H9 (cell line): Measurements from ENCODE around the gene KCNMA1. TPM values are rescaled to one million over a fixed set of nuclear protein-coding genes. Genes with fewer than 3 reads are reported as not detected.

Experiments used
- DNase-seq: peaks from one replicate; pipeline ENCODE4 v3.0.0-alpha.2; 2017
- H2AFZ ChIP-seq: one replicate; pipeline ENCODE4 v1.6.1; 2013; ENCODE audit warnings: mild to moderate bottlenecking, low read length, control low read depth, moderate library complexity
- H2AK5ac ChIP-seq: 2 replicates; pipeline ENCODE4 v1.6.1; 2013; ENCODE audit warnings: low read length, control low read depth, mixed read lengths; ENCODE audit not compliant: insufficient read length
- H2BK120ac ChIP-seq: one replicate; pipeline ENCODE4 v1.6.1; 2013; ENCODE audit warnings: low read depth, mild to moderate bottlenecking, low read length, control low read depth, inconsistent platforms; ENCODE audit not compliant: poor library complexity, severe bottlenecking
- H2BK12ac ChIP-seq: 2 replicates; pipeline ENCODE4 v1.6.1; 2013; ENCODE audit warnings: low read length, control low read depth, mixed read lengths, low read depth; ENCODE audit not compliant: insufficient read length
- H2BK15ac ChIP-seq: 2 replicates; pipeline ENCODE4 v1.6.1; 2013; ENCODE audit warnings: low read depth, low read length, control low read depth
- H2BK20ac ChIP-seq: one replicate; pipeline ENCODE4 v1.6.1; 2013; ENCODE audit warnings: low read depth, mild to moderate bottlenecking, low read length, control low read depth, inconsistent platforms; ENCODE audit not compliant: poor library complexity, severe bottlenecking
- H2BK5ac ChIP-seq: 2 replicates; pipeline ENCODE4 v1.6.1; 2013; ENCODE audit warnings: low read length, control low read depth, mixed read lengths; ENCODE audit not compliant: insufficient read length
- H3K14ac ChIP-seq: 2 replicates; pipeline ENCODE4 v1.6.1; 2013; ENCODE audit warnings: low read length, control low read depth; ENCODE audit not compliant: insufficient read depth
- H3K18ac ChIP-seq: 2 replicates; pipeline ENCODE4 v1.6.1; 2013; ENCODE audit warnings: low read depth, mild to moderate bottlenecking, mixed read lengths, low read length, control low read depth; ENCODE audit not compliant: insufficient read length
- H3K23ac ChIP-seq: 2 replicates; pipeline ENCODE4 v1.6.1; 2013; ENCODE audit warnings: low read length, control low read depth, mixed read lengths, low read depth; ENCODE audit not compliant: insufficient read length
- H3K23me2 ChIP-seq: 2 replicates; pipeline ENCODE4 v1.6.1; 2013; ENCODE audit warnings: low read depth, mild to moderate bottlenecking, mixed read lengths, low read length, control low read depth; ENCODE audit not compliant: insufficient read length, poor library complexity, severe bottlenecking
- H3K27ac ChIP-seq: 2 replicates; pipeline ENCODE4 v1.5.1; 2013; ENCODE audit warnings: low read length, control low read depth, mixed read lengths, low read depth; ENCODE audit not compliant: insufficient read length
- H3K27me3 ChIP-seq: 2 replicates; pipeline ENCODE4 v1.6.1; 2013; ENCODE audit warnings: low read length, control low read depth, inconsistent platforms; ENCODE audit not compliant: insufficient read depth
- H3K4ac ChIP-seq: 2 replicates; pipeline ENCODE4 v1.6.1; 2013; ENCODE audit warnings: low read depth, mild to moderate bottlenecking, control low read depth, inconsistent platforms, low read length, moderate library complexity
- H3K4me1 ChIP-seq: 2 replicates; pipeline ENCODE4 v1.6.1; 2013; ENCODE audit warnings: low read length, control low read depth, inconsistent platforms; ENCODE audit not compliant: insufficient read depth
- H3K4me2 ChIP-seq: 2 replicates; pipeline ENCODE4 v1.6.1; 2013; ENCODE audit warnings: low read length, control low read depth, mixed read lengths; ENCODE audit not compliant: insufficient read length, insufficient read depth
- H3K56ac ChIP-seq: 2 replicates; pipeline ENCODE4 v1.6.1; 2013; ENCODE audit warnings: low read depth, mild to moderate bottlenecking, mixed read lengths, low read length, control low read depth; ENCODE audit not compliant: insufficient read length
- H3K79me1 ChIP-seq: 2 replicates; pipeline ENCODE4 v1.6.1; 2013; ENCODE audit warnings: low read depth, mild to moderate bottlenecking, moderate library complexity, low read length, control low read depth, inconsistent platforms; ENCODE audit not compliant: insufficient read depth, poor library complexity, severe bottlenecking
- H3K79me2 ChIP-seq: 2 replicates; pipeline ENCODE4 v1.6.1; 2013; ENCODE audit warnings: low read length, control low read depth, inconsistent platforms; ENCODE audit not compliant: insufficient read depth
- H3K9ac ChIP-seq: 2 replicates; pipeline ENCODE4 v1.6.1; 2013; ENCODE audit warnings: low read length, control low read depth, mixed read lengths; ENCODE audit not compliant: insufficient read length; ENCODE audit errors: extremely low read depth
- H3K9me3 ChIP-seq: one replicate; pipeline ENCODE4 v1.6.1; 2013; ENCODE audit warnings: low read depth, low read length, inconsistent platforms; ENCODE audit not compliant: control insufficient read depth
- H3T11ph ChIP-seq: one replicate; pipeline ENCODE4 v1.6.1; 2013; ENCODE audit warnings: mild to moderate bottlenecking, low read length, control low read depth, inconsistent platforms
- H4K20me1 ChIP-seq: one replicate; pipeline ENCODE4 v1.6.1; 2013; ENCODE audit not compliant: control insufficient read depth, insufficient read length, insufficient read depth
- H4K5ac ChIP-seq: 2 replicates; pipeline ENCODE4 v1.6.1; 2013; ENCODE audit warnings: low read depth, mild to moderate bottlenecking, mixed read lengths, low read length, control low read depth; ENCODE audit not compliant: insufficient read length
- H4K8ac ChIP-seq: replicated peaks from 2 replicates; pipeline ENCODE4 v1.6.1; 2013; ENCODE audit warnings: low read length, control low read depth, mixed read lengths, low read depth; ENCODE audit not compliant: insufficient read length
- H4K91ac ChIP-seq: 2 replicates; pipeline ENCODE4 v1.6.1; 2013; ENCODE audit warnings: low read depth, mild to moderate bottlenecking, moderate library complexity, mixed read lengths, low read length, control low read depth; ENCODE audit not compliant: insufficient read length
- H3K27ac Mint-ChIP-seq, 3 experiments: 2 replicates in 2 of 3; 3 replicates in 1 of 3; pipeline ENCODE4 v1.8.0; 2020 to 2021; ENCODE audit warnings: mixed read lengths in 3 of 3, mild to moderate bottlenecking in 1 of 3, moderate library complexity in 1 of 3
- H3K27me3 Mint-ChIP-seq: 2 replicates; pipeline ENCODE4 v1.8.0; 2021; ENCODE audit warnings: low read depth, mild to moderate bottlenecking, moderate library complexity, mixed read lengths
- H3K36me3 Mint-ChIP-seq, 3 experiments: 2 replicates in 2 of 3; 3 replicates in 1 of 3; pipeline ENCODE4 v1.8.0; 2020 to 2021; ENCODE audit warnings: low read depth in 3 of 3, mixed read lengths in 3 of 3; ENCODE audit not compliant: insufficient read depth in 1 of 3
- H3K4me1 Mint-ChIP-seq, 2 experiments: 2 replicates each; pipeline ENCODE4 v1.8.0; 2020; ENCODE audit warnings: mixed read lengths in 2 of 2
- H3K4me3 Mint-ChIP-seq, 2 experiments: 2 replicates in 1 of 2; 3 replicates in 1 of 2; pipeline ENCODE4 v1.8.0; 2020 to 2021; ENCODE audit warnings: mild to moderate bottlenecking in 2 of 2, mixed read lengths in 2 of 2, moderate library complexity in 1 of 2
- H3K9me3 Mint-ChIP-seq, 2 experiments: 2 replicates in 1 of 2; 3 replicates in 1 of 2; pipeline ENCODE4 v1.8.0; 2020; ENCODE audit warnings: mild to moderate bottlenecking in 2 of 2, mixed read lengths in 2 of 2, moderate library complexity in 1 of 2
- WGBS: extraction: QIAGEN DNeasy Blood & Tissue Kit; methylation state at CpG from one replicate; pipeline ENCODE4 v1.1.7; 2013; ENCODE audit warnings: missing lambda C conversion rate, low lambda C conversion rate, mixed read lengths; ENCODE audit not compliant: insufficient read length; ENCODE audit errors: extremely low coverage; 5-methylcytosine and 5-hydroxymethylcytosine counted together
- total RNA-seq: library from RNA; stranded (reverse); gene quantifications from 2 replicates; pipeline ENCODE4 v1.2.1, GENCODE V29; 2021
- TF ChIP-seq, protein P1 (sequence below): fragments of 200-600 bp; sonication (generic); conservative IDR thresholded peaks from 3 replicates; pipeline ENCODE4 v1.8.0; 2021; ENCODE audit warnings: antibody characterized with exemption, mild to moderate bottlenecking

Gene KCNMA1
- total RNA-seq, 1 experiment from 2014 or later = 2.0 TPM

DNA sequence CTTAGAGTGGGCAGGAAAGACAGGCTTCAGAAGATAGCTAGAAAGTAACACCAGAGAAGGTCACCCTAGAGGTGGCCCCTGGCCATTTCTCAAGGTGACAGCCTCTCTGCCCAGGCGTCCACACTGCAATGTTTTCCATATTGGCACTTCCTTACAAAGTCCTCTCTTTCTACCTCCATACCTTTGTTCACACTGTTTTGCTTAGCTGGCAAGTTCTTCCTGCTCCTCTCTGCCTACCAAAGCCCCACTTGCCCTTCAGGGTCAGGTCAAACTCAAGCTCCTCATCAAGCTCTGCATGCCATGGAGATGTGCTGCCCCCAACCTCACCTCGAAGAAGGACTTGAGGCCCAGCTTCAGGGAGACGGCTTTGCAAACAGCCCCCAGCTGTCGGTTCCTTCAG is 190.9 kb downstream of the KCNMA1 start:
- Histone ChIP-seq H3K23ac (no peak overlapping the region), H2BK15ac (no peak overlapping the region), H3K79me1 (no peaks in the 10 kb centered on the region), H4K8ac (no peak overlapping the region), H2AK5ac (no peak overlapping the region), H4K91ac (no peak overlapping the region), H3K4me2 (no peak overlapping the region), H2BK12ac (no peak overlapping the region), H3K56ac (no peak overlapping the region), H3K4me1 (0 out of 2 replicates have a peak, but pooled peaks cover 4% of the 10 kb centered on the region), H3K79me2 (no peaks in the 10 kb centered on the region), H4K20me1 (no peaks in the 10 kb centered on the region), H3K14ac (no peak overlapping the region), H2AFZ (no peak overlapping the region), H2BK5ac (no peak overlapping the region), H3K23me2 (no peaks in the 10 kb centered on the region), H3T11ph (no peak overlapping the region), H2BK120ac (no peak overlapping the region), H2BK20ac (no peak overlapping the region), H3K18ac (no peak overlapping the region), H3K27ac (no peak overlapping the region), H3K4ac (no peak overlapping the region), H3K9me3 (no peaks in the 10 kb centered on the region), H3K9ac (no peak overlapping the region), H3K27me3 (no peaks in the 10 kb centered on the region), H4K5ac (no peak overlapping the region)
- DNase-seq = no peak
- H3K27ac Mint-ChIP-seq = no peak overlapping the region
- TF ChIP-seq, protein P1, sequence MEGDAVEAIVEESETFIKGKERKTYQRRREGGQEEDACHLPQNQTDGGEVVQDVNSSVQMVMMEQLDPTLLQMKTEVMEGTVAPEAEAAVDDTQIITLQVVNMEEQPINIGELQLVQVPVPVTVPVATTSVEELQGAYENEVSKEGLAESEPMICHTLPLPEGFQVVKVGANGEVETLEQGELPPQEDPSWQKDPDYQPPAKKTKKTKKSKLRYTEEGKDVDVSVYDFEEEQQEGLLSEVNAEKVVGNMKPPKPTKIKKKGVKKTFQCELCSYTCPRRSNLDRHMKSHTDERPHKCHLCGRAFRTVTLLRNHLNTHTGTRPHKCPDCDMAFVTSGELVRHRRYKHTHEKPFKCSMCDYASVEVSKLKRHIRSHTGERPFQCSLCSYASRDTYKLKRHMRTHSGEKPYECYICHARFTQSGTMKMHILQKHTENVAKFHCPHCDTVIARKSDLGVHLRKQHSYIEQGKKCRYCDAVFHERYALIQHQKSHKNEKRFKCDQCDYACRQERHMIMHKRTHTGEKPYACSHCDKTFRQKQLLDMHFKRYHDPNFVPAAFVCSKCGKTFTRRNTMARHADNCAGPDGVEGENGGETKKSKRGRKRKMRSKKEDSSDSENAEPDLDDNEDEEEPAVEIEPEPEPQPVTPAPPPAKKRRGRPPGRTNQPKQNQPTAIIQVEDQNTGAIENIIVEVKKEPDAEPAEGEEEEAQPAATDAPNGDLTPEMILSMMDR = no peak
- no peaks in the 10 kb centered on the region for H3K9me3 Mint-ChIP-seq
- H3K4me1 Mint-ChIP-seq = peaks cover 9 to 11% of the 10 kb centered on the region in 2 experiments
- no peaks in the 10 kb centered on the region; the same call in none of the 2 replicates for H3K27me3 Mint-ChIP-seq
- no peaks in the 10 kb centered on the region for H3K36me3 Mint-ChIP-seq
- no CpG with 5 or more reads among the region's 4 CpGs for WGBS
- H3K4me3 Mint-ChIP-seq = no peak overlapping the region
